ENCODE measurements around the gene YBX2.
A peak's percentile ranks its signal among the peaks of the same experiment; 100 is the strongest.
"Not testable (repeated sequence)": the region's sequence is repeated elsewhere in the genome, so short reads cannot be mapped to it uniquely, and the experiment has no call there.

Gene YBX2

DNA sequence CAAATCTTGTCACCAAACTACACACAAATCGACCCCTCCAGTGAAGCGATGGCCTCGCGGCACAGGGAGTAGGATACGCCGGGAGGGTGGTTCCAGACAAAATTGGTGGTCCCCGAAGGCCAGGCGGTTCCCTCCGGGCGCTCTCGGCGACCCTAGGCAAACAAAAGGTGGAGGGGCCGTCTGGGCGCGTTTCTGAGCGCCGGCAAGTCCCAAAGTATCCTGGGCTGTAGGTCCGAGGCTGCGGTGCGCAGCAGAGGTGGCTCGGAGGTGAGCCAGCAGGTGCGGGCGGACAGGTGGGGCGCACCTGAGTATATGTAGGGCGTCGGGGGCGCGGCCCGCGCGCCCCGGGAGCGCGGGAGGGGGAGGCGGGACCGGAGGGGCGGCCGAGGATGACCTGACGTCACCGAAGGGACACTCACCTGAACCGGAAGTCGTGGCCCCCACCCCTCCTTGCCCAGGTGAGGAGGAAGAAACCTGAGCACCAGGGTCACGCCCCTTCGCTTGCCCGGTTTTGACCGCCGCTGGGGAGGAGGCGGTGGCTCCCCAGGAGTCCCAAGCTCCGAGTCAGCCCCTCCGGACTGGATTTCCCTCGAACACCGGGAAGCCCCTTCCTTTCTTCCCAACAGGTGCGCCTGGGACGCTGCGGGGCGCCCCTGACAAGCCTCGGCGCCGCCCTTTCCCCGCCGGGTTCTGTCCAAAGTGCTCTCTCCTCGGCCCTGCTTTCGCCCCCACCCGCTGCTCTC, 32.1 kb downstream of the YBX2 start, which contains the start of gene CLDN7:
Gene CLDN7 (minus strand): TSS at position 287 of the 743 bp plus-strand sequence. CDS start 435 bp downstream, outside the sequence.
- peak; percentile 96 for DNase-seq

DNA sequence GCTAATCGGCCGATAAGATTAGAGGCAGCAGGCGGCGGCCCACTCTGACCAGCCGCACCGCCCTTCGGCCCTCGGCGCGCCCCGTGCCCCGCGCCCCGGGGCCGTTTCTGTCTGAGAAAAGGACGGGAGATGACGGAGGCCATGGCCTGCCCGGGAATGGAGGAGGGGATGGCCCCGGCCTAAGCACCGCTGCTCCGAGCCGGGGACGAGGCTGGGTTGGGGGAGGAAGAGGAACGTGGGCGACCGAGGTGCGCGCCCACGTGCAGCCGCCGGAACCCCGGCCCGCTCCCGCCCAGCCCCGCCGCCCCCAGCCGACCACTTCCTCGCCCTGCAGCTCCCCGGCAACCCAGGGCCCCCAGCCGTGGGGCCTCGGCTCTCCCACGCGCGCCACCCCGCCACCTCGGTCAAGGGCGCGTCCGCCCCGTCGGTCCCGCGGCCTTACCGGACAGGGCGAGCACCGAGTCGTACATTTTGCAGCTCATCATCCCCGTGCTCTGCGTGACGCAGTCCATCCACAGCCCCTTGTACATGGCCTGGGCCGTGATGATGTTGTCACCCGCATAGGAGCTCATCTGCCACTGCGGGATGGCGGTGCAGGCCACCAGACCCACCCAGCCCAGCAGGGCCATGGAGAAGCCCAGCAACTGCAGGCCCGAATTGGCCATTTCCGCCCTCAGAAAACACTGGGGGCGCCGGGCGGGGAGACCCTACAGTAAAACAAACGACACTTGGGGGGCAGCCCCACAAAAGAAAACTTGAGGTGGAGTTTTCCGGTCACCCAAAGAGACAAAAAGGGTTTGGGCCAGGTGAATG, 32.9 kb downstream of the YBX2 start:
- no peak for DNase-seq

DNA sequence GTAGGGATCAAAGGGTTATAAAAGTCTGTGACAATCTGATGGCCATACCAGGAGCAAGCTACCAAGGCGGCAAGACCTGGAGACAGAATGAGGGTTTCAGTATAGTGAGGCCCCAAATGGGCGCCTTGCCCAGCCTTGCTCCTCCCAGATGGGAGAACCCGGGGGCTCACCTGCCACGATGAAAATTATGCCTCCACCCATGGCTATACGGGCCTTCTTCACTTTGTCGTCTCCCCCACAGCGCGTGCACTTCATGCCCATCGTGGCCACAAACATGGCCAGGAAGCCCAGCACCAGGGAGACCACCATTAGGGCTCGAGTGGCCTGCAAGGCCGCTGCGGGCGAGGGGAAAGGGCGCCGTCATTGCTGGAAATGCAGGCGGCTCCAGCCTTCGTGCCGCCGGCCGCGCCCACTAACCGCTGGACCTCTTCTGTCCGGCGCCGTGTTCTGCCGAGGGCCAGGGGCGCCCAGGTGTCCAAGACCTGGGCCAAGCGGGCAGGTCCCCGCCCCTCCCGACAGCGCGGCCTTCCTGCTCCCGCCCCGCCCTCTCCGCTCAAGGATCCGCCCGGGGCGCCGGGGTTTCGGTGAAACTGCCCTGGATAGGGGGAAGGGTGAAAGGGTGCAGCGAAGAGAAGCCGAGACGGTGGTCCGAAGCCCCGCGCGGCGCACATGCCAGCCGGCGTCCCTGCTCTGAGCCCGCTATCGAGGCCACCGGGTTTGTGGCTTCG, 33.6 kb downstream of the YBX2 start:
- DNase-seq, result peak; percentile 73

DNA sequence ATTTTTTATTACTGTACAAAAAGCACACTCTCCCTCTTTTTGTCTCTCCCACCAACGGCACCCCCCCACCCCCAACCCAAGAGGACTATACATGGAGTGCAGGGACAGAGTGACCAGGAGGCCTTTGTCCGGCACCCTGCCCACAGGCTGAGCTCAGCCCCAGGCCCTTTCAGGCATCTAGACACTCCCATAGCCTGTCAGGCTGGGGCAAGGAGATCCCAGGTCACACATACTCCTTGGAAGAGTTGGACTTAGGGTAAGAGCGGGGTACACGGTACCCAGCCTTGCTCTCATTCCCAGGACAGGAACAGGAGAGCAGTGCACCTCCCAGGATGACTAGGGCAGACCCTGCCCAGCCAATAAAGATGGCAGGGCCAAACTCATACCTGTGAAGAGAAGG, 34.3 kb downstream of the YBX2 start:
- no peak for DNase-seq

DNA sequence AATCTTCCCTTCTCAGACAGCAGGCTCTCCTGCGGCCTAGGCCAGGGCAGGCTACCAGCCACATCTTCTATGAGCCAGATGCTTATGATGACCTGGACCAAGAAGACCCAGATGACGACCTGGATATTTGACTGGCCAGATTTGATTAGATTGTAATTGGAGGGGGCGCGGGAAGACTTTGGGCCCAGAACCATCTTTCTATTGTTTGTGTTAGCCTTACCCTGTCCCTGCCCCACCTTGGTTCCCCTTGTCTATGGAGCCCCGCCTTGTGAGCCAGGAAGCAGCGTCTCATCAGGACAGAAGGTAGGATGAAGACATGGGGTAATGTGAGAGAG, 34.9 kb downstream of the YBX2 start:
- DNase-seq, result no peak

DNA sequence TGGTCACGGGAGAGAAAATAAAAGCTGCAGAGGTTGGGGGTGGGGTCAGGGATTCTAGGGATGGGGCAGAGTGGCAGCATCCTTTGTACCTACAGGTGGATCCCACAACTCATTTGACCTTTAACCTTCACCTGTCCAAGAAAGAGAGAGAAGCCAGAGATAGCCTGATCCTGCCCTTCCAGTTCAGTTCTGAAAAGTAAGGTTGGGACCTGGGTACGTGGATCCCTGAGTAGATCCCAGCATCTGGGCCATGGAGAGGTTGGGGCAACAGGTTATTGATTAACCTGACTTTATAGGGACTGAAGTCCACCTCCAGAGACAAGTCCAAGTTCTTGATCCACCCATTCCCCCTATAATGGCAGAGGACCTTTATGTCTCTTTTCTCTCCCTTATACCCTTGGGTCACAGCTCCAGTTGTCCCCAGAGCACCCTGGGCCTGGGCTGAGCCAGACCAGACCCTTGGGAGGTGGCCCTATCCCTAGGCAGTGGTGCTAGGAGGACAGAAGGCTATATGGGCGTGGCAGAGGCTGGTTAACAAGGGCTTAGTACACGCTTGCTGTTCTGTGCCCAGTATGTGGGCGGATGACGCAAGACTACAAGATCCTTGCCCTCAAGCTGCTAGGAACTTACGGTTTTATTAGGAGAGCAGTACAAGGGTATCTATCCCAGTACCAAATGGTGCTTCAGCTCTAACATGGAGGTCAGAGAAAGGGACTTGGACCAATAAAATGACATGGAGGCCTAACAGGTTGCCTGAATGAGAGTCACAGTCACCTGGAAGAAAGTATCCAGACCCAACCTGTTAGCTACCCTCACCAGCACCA, 35.5 kb downstream of the YBX2 start:
- no peak for DNase-seq

DNA sequence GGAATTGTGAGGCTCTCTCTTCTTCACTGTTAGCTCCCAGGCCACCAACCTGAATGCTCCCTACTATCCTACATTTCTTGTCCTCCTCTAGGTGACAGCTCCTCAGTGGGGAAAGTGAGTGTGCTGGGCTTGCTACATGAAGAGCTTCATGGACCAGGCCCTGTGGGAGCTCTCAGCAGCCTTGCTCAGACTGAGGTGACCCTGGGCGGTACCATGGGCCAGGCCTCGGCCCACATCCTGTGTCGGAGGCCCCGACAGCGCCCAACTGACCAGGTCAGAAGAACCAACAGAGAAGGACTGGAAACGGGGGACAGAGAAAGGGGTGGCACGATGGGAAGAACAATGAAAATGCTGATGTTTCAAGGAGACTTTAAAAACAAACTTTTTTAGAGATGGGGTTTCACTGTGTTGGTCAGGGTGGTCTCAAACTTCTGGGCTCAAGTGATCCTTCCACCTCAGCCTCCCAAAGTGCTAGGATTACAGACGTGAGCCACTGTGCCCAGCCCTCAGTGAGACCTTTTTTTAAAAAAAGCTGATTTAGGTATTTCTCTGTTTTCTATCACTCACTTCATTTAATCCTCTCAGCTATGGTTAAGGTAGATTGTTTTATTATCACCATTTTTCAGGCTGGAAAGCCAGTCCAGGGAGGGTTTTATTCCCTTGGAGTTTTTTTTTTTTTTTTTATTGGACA, 37.5 kb downstream of the YBX2 start:
- DNase-seq, result no peak

DNA sequence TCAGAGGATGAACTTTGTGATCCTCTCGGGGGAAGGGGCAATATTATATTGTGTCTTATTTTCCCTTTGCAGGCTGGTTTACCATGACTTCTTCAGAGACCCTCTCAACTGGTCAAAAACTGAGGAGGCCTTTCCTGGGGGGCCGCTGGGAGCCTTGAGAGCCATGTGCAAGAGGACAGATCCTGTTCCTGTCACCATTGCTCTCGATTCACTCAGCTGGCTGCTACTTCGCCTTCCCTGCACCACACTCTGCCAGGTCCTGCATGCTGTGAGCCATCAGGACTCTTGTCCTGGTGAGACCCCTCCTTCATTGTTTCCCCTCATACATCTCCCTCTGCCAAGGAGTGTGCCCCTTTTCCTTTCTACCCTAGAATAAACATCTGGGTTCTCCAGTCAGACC, 39.9 kb downstream of the YBX2 start:
- no peak for DNase-seq

DNA sequence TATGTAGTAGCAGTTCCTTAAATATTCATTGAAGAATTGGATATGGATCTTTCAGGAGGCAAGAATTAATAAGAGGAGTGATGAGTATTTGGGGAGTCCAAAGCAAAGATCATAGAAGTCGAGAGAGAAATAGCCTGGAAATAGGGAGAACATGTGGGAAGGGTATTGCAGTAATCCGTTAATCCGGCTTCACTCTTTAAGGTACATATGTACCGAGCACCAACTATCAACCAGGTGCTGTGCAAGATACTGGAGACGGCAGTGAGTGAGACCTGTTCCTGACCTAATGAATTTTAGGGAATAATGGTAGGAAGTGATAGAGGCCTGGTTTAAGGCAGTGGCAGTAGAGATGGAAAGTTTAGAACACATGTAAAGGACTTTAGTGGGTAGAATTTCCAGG, 41.4 kb downstream of the YBX2 start:
- no peak for DNase-seq

DNA sequence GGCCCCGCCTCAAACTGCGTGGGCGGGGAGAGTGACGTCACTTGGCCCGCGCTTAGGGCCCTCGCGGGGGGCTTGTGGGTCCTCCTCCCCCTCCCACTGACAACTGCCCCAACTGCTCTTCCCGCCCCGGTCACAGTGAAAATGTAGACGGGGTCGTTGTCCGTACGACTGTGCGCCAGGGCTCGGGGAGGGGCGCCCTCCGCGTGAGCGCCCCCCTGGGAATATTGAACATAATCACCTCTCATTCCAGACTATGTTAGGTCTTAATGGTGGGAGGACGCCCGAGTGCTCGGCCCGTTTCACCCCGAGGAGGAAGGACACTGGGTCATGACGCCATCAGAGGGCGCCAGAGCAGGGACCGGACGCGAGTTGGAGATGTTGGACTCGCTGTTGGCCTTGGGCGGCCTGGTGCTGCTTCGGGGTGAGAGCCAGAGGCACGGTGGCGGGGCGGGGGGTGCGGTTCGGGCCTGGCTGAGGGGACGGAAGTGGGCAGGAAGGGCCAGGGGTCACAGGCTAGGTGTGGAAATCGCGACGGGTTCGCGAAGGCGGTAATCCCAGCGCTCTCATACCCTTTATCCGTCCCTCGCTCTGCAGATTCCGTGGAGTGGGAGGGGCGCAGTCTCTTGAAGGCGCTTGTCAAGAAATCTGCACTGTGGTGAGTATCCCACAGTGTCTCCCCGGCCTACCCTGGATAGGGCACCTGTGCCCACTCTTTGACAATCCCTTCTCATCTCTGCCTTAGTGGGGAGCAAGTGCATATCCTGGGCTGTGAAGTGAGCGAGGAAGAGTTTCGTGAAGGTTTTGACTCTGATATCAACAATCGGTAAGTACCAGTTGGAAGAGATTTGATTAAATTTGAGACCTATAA, 42.0 kb downstream of the YBX2 start, which contains the start of gene ELP5:
Gene ELP5 (plus strand): TSS at position 40 of the 868 bp plus-strand sequence. CDS start 336 bp downstream, at position 376.
- peak; percentile 89 for DNase-seq

DNA sequence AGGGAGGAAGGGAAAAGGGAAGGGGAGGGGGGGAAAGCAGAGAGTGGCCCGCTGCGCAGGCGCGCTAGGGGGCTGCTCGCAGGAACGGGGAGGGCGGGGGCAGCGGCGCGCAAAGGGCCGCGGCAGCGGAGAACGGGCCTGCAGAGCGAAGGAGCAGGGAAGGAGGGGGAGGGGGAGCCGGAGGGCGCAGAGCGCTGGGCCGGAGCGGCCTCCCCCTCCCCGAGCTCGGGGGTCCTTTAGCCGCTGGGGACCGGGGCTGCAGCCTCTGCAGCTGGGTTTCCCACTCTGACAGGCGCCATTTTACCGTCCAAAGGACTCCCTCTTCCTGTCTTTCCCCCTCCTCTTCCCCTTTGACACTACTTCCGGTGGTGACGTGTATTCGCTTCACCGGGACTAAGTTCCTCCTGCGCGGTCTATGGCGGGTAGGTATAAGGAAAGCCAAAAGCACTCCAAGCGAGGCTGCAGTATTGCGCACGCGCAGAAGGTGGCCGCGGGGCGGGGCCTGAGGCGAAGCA, 42.7 kb downstream of the YBX2 start, which contains the start of gene CTDNEP1:
Gene CTDNEP1 (minus strand): TSS at position 74 of the 515 bp plus-strand sequence. CDS start 438 bp downstream, outside the sequence.
- DNase-seq, result peak; percentile 94

DNA sequence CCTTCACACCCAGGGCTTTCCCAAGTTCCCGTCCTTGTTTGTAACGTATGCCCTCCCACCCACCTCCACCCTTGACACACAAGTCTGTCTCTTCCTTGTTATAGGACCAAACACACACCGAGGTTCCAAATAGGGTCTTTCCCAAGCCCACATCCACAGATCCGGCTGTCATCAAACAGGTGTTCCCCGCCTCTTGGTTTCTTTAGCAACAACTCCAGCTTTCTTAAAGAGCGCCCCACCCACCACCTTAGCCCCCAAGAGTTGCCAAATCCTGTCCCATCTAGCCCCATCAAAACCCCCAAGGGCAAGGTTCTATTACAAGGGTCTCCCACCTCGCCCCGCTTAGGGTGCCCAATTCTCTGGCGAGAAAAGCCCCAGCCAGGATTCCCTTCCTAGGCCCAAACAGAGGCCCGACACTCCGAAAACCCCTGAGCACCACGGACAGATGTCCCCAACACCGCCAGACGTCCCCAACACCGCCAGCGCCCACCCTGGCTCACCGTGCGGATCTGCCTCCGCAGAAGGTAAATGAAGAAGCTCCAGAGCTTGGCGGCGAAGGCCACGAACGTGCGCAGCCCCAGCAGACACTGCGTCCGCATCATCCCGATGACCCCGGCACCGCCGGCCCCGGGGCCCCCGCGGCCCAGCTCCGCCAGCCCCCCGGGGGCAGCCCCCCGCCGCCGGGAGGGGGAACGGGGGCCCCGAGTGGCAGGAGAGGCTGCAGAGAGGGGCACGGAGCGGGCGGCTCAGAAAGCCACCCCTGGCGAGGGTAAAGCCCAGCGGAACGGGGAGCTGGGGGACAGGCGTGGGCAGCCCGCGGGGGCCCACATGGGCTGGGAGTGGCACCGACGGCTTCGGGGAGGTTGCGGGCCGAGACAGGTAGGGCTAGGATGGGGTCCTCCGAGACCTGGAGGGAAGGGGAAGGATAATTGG, 43.5 kb downstream of the YBX2 start:
- DNase-seq, result no peak

DNA sequence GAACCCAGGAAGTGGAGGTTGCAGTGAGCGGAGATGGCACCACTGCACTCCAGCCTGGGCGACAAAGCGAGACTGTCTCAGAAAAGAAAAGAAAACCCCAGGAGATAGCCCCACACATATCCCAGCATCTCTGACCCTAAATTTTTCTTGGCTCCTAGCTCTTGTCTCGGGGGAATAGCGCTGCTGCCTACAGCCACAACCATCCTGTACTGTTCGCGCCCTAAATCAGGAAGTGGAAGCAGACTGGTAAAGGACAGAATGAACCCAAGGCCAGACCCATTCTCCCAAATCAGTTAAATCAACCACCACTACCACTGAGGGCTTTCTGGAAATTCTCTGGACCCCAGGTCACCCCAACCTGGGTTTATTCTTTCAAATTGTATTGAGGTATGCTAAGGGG, 44.6 kb downstream of the YBX2 start:
- DNase-seq, result no peak

DNA sequence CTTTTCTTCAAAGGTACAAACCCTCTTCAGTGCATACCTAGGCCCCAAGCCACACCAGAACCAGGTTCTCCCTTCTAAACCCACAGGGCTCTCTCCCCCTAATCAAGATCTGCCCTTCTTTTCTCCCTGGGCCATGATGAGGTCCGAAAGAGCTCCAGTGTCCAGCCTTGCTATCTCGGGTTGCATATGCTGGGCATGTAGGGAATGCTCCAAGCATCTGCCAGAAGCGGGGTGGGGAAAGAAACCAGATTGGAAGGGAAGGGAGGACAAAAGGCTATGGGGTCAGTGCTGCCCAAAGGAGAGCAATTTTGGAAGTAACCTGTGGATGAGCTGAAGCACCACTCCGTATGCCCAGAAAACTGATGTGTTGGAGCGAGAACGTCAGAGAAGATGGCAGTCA, 45.2 kb downstream of the YBX2 start:
- DNase-seq, result no peak

DNA sequence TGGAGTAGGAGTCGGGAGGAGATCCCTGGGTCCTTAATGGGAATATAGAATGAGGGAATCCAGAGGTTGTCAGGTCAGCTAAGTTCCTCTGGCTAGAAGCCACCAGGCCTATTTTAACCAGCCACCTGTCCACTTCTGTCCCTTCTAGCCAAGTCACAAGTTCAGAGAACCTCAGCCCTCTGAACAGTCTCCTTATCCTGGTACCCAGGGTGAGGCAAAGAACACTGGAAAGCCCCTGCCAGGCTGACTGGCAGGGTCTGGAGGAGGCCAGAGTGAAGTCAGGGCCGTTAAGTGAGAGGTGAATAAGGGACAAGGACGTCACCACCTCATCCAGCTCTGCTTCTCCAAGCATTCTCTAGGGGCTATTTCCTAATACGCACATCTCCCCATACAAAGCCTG, 45.6 kb downstream of the YBX2 start:
- DNase-seq, result no peak

DNA sequence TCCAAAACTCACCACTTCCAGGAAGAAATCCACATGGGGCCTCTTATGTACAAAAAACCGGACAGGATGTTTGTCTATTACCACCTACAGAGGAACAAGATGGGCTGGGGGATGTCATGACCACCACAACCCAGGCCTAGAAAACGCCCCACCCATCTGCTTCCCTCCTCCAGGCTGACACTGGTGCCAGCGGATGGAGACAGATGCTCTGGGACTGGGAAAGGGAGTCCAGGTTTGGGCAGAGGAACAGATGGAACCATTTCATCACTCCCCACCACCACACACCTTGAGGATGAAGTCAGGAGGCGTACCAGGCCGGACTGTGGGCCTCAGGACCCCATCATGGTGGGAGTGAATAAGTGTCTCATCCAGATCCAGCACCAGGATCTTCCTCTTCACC, 47.7 kb downstream of the YBX2 start:
- DNase-seq, result no peak

DNA sequence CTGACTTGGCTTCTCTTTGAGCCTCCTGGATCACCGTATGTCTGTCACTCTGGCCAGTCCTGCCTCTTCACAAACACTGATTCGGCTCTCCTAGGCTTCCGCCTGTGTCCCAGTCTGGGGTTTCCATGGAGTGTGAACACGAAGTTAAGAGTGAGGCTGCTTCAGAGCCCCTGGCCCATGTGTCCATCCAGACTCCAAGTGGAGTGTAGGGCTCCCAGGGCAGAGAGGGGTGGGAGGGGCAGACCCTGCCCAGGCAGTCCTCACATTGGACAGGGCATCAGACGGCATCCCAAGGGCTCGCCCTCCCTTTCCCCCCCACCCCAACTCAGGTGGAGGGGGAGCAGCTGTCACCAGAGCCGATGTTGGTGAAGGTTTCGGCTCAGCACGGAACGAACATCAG, 50.6 kb downstream of the YBX2 start:
- not testable (repeated sequence) for DNase-seq

DNA sequence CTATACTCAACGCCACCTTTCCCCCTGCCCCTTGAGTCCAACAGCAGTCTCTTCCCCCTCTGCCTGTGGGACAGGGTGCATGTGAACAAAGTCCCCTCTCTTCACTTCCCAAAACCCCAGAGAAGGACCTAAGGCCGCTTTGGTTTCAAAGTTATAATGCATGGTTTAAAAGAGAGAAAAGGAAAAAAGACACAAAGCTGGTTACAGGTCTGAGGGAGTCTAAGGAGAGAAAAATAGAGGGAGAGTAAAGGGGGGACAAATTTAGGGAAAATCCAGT, 51.0 kb downstream of the YBX2 start:
- no peak for DNase-seq

DNA sequence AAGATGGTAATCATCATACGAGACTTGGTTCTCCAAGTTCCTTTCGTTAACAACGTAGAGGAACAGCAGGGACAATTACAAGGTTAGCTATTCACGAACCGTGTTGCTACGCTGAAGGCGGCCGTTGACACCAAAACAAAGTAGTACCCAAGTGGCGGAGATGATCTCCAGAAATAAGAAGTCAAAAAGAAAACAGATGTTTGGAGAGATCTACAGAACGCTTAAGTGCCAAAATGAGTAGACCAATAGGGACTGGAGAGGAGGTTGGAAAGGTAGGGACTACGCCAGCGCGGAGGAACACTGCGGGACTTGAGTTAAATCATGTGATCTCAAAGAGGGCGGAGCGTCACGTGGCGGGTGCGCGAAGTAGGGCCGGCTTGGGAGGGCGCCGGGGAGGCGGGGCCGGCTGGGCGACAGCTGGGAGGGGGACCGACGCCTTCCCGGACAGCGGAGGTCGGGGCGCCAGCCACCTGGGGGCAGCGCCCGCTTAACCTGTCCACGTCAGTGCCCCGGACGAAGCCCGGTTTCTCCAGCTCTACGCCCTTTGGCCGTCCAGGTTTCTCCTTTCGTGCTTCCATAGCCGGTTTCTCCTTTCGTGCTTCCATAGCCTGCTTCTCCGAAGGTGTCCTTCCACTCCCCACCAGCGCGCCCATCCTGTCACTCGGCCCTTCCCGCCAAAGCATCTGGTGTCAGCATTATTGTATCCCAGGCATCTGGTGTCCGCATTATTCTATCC, 51.6 kb downstream of the YBX2 start:
- DNase-seq, result peak; percentile 94

Data from NCI-H510A (cell line).